Neutrophil (primary cell): ENCODE measurements around the gene RAB23.

ENCODE experiments used
- H3K27ac ChIP-seq: fragments of 200-600 bp; sonication (generic); 2 replicates; pipeline ENCODE4 v1.5.1; 2016; ENCODE audit warnings: mild to moderate bottlenecking, moderate library complexity
- H3K27me3 ChIP-seq: fragments of 200-600 bp; sonication (generic); 2 replicates; pipeline ENCODE4 v1.6.0; 2016; ENCODE audit warnings: mild to moderate bottlenecking
- H3K36me3 ChIP-seq: fragments of 200-600 bp; sonication (generic); 2 replicates; pipeline ENCODE4 v1.5.1; 2017
- H3K4me1 ChIP-seq, 2 experiments: fragments of 200-600 bp in 1 of 2; sonication (generic) in 1 of 2; 1 replicate in 1 of 2; 2 replicates in 1 of 2; pipeline versions ENCODE4 v1.5.1 to v1.6.1; 2013 to 2016; ENCODE audit warnings: low read depth in 1 of 2, low read length in 1 of 2, mild to moderate bottlenecking in 1 of 2, moderate library complexity in 1 of 2; ENCODE audit not compliant: control insufficient read depth in 1 of 2, insufficient read depth in 1 of 2
- H3K4me3 ChIP-seq, 2 experiments: fragments of 200-600 bp in 1 of 2; sonication (generic) in 1 of 2; 1 replicate in 1 of 2; 2 replicates in 1 of 2; pipeline ENCODE4 v1.5.1; 2013 to 2016; ENCODE audit warnings: low read depth in 1 of 2, low read length in 1 of 2, mild to moderate bottlenecking in 1 of 2, moderate library complexity in 1 of 2
- H3K9me3 ChIP-seq: fragments of 200-600 bp; sonication (generic); 2 replicates; pipeline ENCODE4 v1.5.1; 2016
- TF ChIP-seq, protein P1 (sequence below): fragments of 200-600 bp; sonication (generic); IDR thresholded peaks from 2 replicates; pipeline ENCODE4 v1.5.1; 2016; ENCODE audit warnings: antibody characterized with exemption

Gene RAB23

DNA sequence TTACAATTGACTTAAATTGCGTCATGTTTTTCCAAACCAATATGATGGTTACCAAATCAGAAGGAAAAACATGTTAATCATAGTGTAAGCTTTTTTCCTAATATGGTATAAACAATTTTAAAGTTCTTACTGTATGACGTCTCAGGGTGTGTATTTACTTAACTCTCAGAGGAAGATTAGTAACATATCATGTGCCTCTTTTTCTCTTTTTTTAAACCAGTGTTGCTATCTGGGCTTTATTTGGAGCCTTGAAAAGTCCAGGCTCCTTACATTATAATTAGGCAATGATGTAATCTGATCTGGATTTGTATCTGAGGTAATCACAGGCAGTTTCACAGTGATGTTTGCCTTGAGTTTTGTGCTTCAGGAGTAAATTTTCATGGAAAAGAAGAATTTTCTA lies 20.4 kb upstream of the RAB23 start:
- Histone ChIP-seq H3K4me1 (no peaks in the 10 kb centered on the region), H3K27ac (no peak overlapping the region), H3K27me3 (no peaks in the 10 kb centered on the region), H3K9me3 (no peaks in the 10 kb centered on the region), H3K4me3 (no peak overlapping the region), H3K36me3 (no peaks in the 10 kb centered on the region)
- TF ChIP-seq, protein P1, sequence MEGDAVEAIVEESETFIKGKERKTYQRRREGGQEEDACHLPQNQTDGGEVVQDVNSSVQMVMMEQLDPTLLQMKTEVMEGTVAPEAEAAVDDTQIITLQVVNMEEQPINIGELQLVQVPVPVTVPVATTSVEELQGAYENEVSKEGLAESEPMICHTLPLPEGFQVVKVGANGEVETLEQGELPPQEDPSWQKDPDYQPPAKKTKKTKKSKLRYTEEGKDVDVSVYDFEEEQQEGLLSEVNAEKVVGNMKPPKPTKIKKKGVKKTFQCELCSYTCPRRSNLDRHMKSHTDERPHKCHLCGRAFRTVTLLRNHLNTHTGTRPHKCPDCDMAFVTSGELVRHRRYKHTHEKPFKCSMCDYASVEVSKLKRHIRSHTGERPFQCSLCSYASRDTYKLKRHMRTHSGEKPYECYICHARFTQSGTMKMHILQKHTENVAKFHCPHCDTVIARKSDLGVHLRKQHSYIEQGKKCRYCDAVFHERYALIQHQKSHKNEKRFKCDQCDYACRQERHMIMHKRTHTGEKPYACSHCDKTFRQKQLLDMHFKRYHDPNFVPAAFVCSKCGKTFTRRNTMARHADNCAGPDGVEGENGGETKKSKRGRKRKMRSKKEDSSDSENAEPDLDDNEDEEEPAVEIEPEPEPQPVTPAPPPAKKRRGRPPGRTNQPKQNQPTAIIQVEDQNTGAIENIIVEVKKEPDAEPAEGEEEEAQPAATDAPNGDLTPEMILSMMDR = no peak

DNA sequence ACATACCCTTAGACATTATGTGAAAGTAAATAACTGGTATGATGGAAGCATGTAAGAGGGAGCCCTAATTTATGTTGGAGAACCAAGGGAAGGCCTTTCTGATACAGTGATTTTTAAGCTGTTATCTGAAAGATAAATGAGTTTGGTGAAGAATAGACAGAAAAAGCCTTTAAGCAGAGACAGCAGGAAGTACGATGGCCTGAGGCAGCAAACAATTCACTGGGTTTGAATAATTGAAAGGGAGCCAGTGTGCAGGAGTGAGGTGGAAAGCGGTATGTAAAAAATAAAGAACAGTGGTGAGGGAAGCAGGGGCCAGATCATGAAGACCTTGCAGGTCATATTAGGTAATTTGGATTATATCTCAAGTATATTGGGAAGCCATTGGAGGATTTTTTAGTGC lies 4.1 kb upstream of the RAB23 start:
- TF ChIP-seq, protein P1 = no peak
- H3K4me3 ChIP-seq = no peak overlapping the region

DNA sequence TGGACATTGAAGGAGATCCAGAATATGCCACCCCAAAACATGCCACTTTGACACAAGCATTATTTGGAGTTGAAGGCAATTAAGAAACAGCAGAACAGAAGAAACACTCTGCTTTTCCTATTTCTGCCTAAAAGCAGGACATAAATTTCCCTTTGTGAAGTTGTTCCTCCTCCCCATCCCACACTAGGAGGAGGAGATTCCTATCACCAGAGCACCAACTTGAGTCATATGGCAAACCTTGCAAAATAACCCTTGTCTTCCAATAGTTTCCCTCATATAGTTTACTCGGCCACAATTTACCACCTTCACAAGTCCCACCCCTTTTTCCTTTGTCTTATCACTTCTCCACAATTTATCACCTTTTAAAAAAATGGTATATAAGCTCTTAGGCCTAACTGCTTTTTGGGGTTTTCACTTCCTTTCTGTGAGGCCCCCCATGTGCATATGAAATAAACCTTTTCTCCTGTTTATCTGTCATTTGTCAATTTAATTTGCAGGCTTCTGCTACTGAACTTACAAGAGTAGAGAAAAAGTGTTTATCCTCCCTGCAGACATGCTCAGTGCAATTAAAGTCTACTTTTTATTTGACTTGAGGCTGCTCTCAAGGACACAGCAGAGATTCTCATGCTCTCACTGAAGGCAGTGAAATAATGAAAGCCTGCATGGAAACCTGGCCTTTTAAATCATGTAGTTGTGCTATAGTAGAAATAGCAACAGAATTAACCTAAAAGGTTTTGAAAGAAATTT lies 2.8 kb upstream of the RAB23 start:
- TF ChIP-seq, protein P1 = no peak
- no peak overlapping the region for H3K4me3 ChIP-seq
- H3K36me3 ChIP-seq = no peaks in the 10 kb centered on the region
- no peak overlapping the region for H3K27ac ChIP-seq
- H3K9me3 ChIP-seq = no peaks in the 10 kb centered on the region
- peaks cover 42% of the 10 kb centered on the region for H3K27me3 ChIP-seq
- H3K4me1 ChIP-seq = peaks cover 14 to 17% of the 10 kb centered on the region in 2 experiments

More for the DNA sequence above, 4.1 kb upstream of the RAB23 start:
- no peaks in the 10 kb centered on the region for H3K36me3 ChIP-seq
- H3K27me3 ChIP-seq = peaks cover 29% of the 10 kb centered on the region
- no peak overlapping the region for H3K27ac ChIP-seq
- peaks cover 12 to 14% of the 10 kb centered on the region in 2 experiments for H3K4me1 ChIP-seq
- no peaks in the 10 kb centered on the region for H3K9me3 ChIP-seq

DNA sequence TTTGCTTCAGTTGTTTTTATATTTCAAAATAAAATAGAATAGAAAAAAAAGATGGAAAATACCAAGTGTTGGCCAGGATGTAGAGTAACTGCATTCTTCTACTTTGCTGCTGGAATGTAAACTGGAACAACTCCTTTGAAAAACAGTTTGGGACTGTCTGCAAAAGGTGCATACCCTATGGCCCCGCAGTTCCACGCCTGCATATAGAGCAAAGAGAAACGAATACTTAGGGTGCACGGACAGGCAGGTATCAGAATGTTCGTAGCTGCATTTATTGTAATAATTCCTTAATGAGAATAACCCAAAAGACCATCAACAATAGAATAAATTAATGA lies 603 bp upstream of the RAB23 start:
- Histone ChIP-seq H3K27me3 (peaks cover 44% of the 10 kb centered on the region), H3K4me3 (peak overlapping the region; percentile 81 to 91), H3K36me3 (no peaks in the 10 kb centered on the region), H3K4me1 (peaks cover 14 to 17% of the 10 kb centered on the region in 2 experiments), H3K27ac (no peak overlapping the region), H3K9me3 (no peaks in the 10 kb centered on the region)
- TF ChIP-seq, protein P1 = no peak

DNA sequence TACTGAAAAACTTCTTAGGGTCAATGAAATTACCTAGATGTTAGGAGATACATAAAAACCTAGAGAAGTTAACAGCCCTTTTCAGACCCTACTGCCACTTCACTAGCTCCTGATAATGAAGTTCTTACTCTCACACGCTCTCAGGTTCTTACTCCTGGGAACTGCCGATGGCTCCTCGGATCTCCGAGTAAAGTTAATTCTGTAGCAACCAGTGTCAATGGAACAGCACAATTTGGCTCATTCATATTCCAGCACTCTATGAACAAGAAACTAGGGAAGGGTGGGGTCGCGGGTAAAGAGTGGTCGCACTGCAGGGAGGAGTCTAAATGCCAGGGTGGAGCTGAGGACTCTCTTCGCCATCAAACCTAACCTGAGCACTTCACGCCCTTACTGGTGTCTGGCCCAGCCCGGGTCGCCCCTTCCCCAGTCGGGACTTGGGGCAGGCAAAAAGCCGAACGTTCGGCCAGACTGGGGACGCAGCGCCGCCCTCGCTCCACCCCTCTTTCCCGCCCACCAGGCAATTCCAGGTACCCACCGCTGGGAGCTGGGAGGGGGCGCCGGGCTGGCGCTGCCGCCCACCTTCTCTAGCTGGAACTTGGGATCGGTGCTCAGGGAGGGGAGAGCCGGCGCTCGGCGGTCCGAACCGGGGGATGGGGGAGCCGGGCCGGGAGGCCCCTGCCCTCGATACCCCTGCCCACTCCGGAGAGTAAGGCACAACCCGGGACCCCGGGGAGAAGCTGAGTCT lies 744 bp downstream of the RAB23 start:
- peaks cover 14 to 17% of the 10 kb centered on the region in 2 experiments for H3K4me1 ChIP-seq
- no peak overlapping the region for H3K27ac ChIP-seq
- H3K9me3 ChIP-seq = no peaks in the 10 kb centered on the region
- TF ChIP-seq, protein P1 = no peak
- H3K4me3 ChIP-seq = peak overlapping the region; percentile 81 to 91
- H3K36me3 ChIP-seq = no peaks in the 10 kb centered on the region
- H3K27me3 ChIP-seq = peaks cover 44% of the 10 kb centered on the region
